Erythroblast (primary cell): ENCODE data around the gene MECP2.

Source experiments
- GATA1 ChIP-seq: IDR thresholded peaks from 2 replicates; pipeline ENCODE4 v1.6.1; 2011; ENCODE audit warnings: low read depth, mild to moderate bottlenecking, control low read depth, low read length, moderate library complexity
- POLR2A ChIP-seq: IDR thresholded peaks from 2 replicates; pipeline ENCODE4 v1.6.1; 2011; ENCODE audit warnings: mild to moderate bottlenecking, low read length

DNA sequence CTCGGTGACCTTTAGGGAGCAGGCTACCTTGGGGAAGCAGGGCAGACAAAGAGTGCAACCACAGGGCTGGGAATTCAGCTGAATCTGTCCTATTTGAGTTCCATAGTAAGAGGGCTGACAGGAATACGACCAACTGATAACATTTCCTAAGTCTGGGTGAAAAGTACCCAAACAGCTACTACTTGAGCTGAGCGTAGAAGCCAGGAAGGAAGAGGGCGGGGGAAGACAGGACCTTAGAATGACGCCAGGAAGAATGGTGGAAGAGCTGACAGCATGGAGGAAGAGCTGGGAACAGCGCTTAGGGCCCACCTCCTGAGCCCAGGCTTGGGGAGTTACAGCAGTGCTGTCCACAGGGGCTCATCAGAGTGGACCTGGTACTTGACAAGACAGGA, 14.4 kb downstream of the MECP2 start:
- no peak for TF ChIP-seq POLR2A
- TF ChIP-seq GATA1: no peak
